Fibroblast of gingiva (primary cell): ENCODE results near the gene TSACC.
A peak's percentile ranks its signal among the peaks of the same experiment; 100 is the strongest.

Source experiments
- DNase-seq: peaks from one replicate; pipeline ENCODE4 v3.0.0-alpha.2; 2011; ENCODE audit warnings: low read depth

Gene TSACC

DNA sequence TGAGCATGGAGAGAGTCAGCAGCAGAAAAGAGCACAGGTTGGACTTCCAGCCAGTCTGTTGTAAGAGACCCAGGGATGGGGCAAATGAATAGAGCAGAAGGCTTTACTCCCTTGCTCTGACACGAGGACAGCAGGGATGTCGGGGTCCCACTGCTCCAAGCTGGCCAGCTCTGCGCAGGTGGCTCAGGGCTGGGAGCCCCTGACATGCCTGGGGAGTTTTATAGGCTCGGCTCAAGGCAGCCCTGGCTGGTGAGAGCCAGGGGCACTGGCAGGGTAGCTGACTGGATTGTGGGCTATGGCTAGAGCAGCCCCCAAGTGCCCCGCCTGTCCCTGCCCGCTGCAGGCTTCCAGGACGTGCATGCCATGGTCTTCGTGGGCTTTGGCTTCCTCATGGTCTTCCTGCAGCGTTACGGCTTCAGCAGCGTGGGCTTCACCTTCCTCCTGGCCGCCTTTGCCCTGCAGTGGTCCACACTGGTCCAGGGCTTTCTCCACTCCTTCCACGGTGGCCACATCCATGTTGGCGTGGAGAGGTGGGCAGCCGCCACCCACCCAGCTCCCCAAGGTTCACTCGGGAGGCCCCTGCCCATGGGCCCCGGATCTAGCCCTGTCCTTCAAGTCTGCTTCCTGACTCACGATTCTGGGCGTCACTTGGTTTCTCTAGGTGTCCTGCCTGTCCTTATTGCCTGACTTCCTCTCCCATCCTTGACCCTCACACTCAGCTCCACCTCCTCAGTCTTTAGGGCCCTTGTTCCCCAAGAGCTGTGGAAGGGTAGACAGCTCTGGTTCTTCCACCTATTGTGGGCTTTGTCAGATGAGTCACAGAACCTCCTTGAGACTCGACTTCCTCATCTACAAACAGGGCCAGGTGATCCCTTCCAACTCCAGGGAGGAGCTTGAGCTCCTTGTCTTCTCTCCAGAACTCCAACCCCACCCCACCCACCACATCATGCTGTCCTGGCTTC, 38.9 kb downstream of the TSACC start:
- DNase-seq, result no peak

- no peak for DNase-seq
Measured at GRCh38 chr1:156378557-156378956, 40.2 kb downstream of the TSACC start.

DNA sequence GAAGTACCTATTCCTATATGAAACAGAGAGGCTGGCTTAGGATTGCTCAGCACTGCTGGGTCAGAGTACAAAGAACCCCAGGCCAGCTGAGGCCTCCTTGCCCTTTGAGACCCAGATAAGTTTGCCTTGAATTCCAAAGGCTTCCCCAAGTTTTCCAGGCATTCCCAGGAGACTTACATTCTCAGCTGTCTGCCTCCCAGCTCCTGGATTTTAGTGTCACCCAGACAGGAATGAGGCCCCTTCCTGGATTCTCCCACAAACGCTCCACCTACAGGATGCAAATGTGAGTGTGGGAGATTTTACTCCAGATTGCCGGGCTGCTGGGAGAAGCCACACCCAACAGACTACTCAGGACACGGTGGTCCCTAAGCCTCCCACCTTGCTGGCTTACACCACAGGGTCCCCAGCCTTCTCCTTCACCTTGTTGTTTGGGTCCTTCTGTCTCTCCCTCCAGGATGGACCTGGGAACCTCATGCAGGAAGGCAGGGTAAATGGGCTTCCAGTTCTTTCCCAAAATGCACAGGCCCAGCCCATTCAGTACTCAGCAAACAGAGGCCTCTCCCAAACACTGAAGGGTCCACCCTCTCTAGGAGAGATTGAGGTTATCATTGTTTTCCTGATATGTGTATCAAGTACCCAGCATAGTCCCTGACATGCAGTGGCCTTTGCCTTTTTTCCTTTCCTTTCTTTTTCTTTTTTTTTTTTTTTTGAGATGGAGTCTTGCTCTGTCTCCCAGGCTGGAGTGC, 41.3 kb downstream of the TSACC start:
- no peak for DNase-seq

- no peak for DNase-seq
Measured at GRCh38 chr1:156382561-156382960, 44.2 kb downstream of the TSACC start.

DNA sequence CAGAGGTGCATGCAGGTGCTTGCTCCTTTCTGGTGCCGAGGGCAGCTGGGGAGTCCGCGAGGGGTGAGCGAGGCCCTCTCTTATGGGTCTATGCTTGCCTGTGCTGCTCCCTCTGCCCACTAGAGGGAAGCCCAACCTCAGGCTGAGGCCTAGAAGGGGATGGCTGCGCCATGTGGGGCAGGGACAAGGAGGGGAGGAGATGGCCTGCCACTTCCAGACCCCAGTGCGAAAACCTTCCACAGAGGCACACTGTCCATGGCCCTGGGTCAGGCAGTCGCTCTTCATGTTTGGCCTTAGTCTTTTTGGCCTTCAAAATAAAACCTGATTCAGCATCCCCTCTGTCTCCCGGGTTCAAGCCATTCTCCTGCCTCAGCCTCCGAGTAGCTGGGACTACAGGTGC, 44.7 kb downstream of the TSACC start:
- DNase-seq, result peak; percentile 44

- DNase-seq, result no peak
Measured at GRCh38 chr1:156384007-156384406, 45.7 kb downstream of the TSACC start.

- no peak for DNase-seq
Measured at GRCh38 chr1:156384658-156385057, 46.3 kb downstream of the TSACC start.

DNA sequence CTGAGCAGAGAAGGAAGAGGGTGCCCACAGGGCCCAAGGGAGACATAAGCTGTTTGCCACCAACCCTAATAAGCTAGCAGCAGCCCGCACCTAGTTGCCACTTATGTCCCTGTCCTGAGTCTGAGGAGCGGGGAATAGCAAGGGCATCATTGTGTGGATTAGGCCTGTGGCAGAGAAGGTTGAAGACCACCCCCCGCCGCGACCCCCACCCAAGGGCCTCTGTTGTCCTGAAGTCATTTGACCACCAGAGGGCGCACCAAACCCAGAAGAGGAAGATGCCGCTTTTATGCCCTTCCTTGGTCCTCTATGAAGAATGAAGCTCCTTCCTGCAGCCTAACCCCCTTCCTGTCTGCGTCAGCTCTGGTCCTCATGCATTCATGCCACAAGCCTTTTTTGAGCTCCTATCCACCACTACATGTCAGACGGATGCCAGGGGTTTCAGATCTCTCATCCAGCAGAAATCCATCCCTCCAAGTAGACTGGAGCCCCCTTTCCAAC, 47.3 kb downstream of the TSACC start:
- peak; percentile 21 for DNase-seq

GRCh38 chr1:156386134-156386901, 48.0 kb downstream of the TSACC start:
- no peak for DNase-seq

- DNase-seq, result no peak
Measured at GRCh38 chr1:156386949-156387869, 48.9 kb downstream of the TSACC start.

- no peak for DNase-seq
Measured at GRCh38 chr1:156387870-156388173, 49.5 kb downstream of the TSACC start.

DNA sequence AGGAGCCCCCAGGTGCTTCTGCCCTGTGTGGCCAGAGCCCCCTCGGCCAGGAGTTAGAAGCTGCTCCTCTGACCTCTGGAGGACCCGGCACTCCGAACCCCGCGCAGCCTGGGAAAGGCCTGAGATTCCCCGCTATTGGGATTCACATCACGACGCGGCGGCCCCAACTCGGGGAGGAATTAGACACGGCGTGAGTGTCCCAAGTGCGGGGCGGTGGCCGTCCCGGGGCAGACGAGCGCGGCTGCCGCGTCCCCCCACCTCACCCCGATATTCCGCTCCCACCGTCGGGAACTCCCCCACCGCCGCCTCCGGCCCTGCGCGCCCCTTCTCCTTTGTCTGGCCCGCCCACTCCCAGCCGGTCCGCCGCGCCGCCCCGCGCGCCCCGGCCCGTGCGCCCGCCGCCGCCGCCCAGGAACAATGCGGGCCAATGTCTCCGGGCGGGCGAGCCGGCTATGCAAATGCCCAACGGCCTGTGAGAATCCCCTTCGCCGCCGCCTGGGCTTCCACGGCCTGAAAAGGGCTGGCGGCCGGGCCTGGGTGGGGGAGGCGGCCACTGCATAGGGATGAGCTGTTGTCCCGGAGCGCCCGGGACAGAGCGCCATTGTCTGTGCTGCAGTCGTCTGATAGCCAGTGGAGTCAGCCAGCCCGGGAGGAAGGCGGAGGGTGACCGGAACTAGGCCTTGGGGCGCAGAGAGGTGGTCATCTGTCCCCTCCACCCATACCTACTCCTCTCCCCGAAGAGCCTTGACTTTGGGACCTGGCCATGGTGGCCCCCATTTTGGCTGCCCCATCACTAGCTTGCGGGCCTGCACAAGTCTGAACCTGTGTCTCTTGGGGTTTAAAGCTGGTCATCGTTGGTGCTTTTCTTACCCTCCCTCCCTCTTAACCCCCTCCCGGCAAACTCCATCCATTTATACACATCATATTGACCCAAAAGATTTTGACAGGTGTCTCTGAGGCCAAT, 50.1 kb downstream of the TSACC start:
- no peak for DNase-seq

DNA sequence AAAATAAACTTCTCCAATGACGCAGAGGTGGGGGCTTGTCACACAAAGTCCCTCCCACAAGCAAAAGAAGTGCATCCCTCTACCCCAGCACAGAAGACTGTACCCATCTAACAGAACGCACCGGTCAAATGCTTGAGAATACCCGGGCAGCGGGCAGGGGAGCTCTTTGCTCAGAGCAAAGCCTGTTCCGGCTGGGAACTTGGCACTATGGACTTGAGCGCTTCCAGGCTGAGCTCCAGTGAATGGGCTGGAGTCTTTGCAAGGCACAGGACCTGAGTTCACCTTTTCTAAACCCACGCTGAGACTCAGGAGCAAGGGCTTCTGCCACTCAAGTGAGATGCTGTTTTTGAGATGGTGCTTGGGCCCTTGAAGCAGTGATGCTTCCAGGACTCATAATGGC, 51.0 kb downstream of the TSACC start:
- no peak for DNase-seq

DNA sequence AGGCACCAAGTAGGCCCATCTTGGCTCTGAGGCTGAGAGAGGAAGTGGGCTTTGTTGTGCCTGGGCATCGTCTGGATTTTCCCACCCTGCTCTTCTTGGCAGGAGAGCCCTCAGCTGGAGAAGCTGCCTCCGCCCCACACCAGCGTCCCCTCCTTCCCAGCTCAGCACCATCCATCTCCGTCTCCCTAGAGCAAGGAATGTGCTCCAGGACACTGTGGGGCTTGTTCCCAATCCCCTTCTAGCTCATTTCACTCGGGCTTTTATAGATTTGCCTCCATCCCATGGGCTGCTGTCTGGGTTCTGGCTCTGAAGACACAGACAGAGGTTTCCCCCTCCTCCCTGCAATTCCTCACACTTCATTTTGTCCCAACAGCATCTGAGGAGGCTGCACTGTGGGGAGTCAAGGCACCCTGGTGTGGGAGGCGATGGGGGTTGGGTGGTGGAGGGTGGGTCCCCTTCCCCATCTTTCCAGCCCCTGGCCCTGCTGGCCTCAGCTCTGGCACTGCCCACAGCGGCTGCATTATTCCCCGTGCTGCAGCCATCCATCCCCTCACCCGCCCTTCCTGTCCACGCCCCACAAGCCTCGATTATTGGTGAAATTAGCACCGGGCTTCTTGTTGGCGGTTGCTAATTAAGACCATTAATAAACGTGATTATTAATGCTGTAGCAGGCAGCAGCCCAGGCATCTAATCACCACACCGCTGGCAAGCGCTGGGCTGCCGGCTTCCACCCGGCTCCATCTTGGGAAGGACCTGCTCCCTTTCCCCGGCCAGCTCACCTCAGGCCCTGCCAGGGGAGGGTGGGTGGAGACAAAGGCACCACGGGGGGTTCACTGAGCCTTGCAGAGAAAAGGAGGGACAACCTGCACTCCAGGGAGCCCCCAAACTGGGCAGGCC, 52.4 kb downstream of the TSACC start:
- DNase-seq, result no peak

- no peak for DNase-seq
Measured at GRCh38 chr1:156391366-156391677, 53.0 kb downstream of the TSACC start.

- DNase-seq, result no peak
Measured at GRCh38 chr1:156391701-156392100, 53.4 kb downstream of the TSACC start.

- no peak for DNase-seq
Measured at GRCh38 chr1:156392452-156392853, 54.1 kb downstream of the TSACC start.

DNA sequence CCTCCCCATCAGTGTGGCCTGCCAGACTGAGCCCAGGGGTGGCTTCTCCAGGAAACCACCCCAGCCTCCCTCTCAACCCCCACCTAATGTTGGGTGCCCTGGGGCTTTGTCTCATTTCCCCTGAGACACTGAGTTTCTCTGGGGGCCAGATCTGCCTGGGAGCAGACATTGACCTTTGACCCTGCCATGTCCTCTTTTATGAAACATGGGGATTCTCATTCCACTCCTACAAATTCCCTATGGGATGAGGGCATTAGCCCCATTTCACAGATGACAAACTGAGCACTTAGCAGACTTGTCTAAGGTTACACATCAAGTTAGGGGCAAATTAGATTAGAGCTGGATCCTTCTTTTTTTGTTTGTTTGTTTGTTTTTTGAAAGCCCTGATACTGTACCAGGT, 54.8 kb downstream of the TSACC start:
- DNase-seq, result no peak

DNA sequence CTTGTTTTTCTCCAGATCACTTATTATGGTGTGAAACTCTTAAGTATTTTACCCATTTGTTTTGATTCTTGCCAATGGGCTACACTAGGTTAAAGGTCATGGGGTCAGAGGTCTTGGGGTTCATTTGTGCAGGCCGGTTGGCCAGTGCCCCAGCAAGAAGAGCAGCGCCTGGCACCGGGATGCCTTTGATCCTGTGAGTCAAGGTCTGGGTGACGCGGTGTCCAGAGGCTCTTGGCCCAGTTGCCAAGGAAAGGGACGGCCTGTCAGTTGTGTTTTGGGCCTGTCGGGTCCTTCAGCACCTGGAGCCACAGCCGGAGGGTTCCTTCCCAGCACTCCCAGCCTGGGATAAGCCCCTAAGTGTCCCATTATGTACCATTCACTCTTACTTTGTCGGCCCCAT, 55.8 kb downstream of the TSACC start:
- DNase-seq, result no peak
